Duodenal mucosa (tissue), 2 donors: ENCODE measurements around the gene ETFRF1.

Experiments used
- H3K27ac ChIP-seq: one replicate; pipeline ENCODE4 v1.7.0; 2013; ENCODE audit warnings: low read depth, low read length
- H3K27me3 ChIP-seq, 2 donors: one replicate each; pipeline ENCODE4 v1.7.0; 2013; ENCODE audit warnings: low read length in 2 of 2, control low read depth in 1 of 2; ENCODE audit not compliant: insufficient read depth in 2 of 2, control insufficient read depth in 1 of 2
- H3K36me3 ChIP-seq, 2 donors: one replicate each; pipeline ENCODE4 v1.7.0; 2013; ENCODE audit warnings: low read length in 2 of 2, control low read depth in 1 of 2; ENCODE audit not compliant: insufficient read depth in 2 of 2, control insufficient read depth in 1 of 2
- H3K4me1 ChIP-seq, 2 donors: one replicate each; pipeline ENCODE4 v1.7.0; 2013; ENCODE audit warnings: low read length in 2 of 2, control low read depth in 1 of 2; ENCODE audit not compliant: insufficient read depth in 2 of 2, control insufficient read depth in 1 of 2
- H3K4me3 ChIP-seq, 2 donors: one replicate each; pipeline ENCODE4 v1.7.0; 2013; ENCODE audit warnings: low read length in 2 of 2, low read depth in 1 of 2
- H3K9ac ChIP-seq, 2 donors: one replicate each; pipeline ENCODE4 v1.7.0; 2013; ENCODE audit warnings: low read length in 2 of 2, low read depth in 1 of 2
- H3K9me3 ChIP-seq, 2 donors: one replicate each; pipeline ENCODE4 v1.7.0; 2013; ENCODE audit warnings: low read length in 2 of 2, control low read depth in 1 of 2; ENCODE audit not compliant: control insufficient read depth in 1 of 2

The ETFRF1 gene

DNA sequence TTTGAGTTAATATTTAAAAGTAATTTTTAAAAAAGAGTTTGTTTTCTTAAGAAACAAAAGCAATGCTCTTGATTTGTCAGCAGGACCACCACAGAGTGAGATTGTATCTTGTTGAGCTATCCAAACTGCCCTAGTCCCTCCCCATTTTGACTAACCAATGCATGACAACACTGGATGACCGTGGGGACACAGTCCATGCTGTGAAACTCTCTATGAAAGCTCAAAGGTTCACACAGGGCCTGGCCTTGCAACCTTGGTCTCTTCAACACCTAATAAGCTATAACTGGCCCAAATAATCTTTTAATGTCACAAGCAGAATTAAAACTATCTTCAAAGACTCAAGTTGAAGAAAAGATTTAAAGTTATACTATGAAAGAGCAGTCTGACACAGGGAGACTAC lies 13.5 kb downstream of the ETFRF1 start:
- Histone ChIP-seq H3K27me3 (no peaks in the 10 kb centered on the region), H3K36me3 (peaks cover 5 to 10% of the 10 kb centered on the region in 2 donors), H3K27ac (no peak overlapping the region), H3K4me1 (no peaks in the 10 kb centered on the region), H3K9ac (no peak overlapping the region), H3K9me3 (no peaks in the 10 kb centered on the region), H3K4me3 (no peak overlapping the region)

- Histone ChIP-seq H3K4me3 (no peak overlapping the region), H3K4me1 (no peaks in the 10 kb centered on the region), H3K9ac (no peak overlapping the region), H3K27me3 (no peaks in the 10 kb centered on the region), H3K27ac (no peak overlapping the region), H3K36me3 (peaks cover 7% of the 10 kb centered on the region in 2 donors), H3K9me3 (no peaks in the 10 kb centered on the region)
These were observed 18.3 kb downstream of the ETFRF1 start for GRCh38 chr12:25213338-25213737.

- H3K9ac ChIP-seq: no peak overlapping the region
- H3K36me3 ChIP-seq: peaks cover 0 to 22% of the 10 kb centered on the region in 2 donors
- no peak overlapping the region for H3K4me3 ChIP-seq
- no peaks in the 10 kb centered on the region for H3K27me3 ChIP-seq
- H3K27ac ChIP-seq: no peak overlapping the region
- H3K9me3 ChIP-seq: no peaks in the 10 kb centered on the region
- H3K4me1 ChIP-seq: no peaks in the 10 kb centered on the region
These were observed 41.2 kb downstream of the ETFRF1 start for GRCh38 chr12:25236190-25236589.

GRCh38 chr12:25236626-25237025 lies 41.6 kb downstream of the ETFRF1 start:
- Histone ChIP-seq H3K27me3 (no peaks in the 10 kb centered on the region), H3K9ac (no peak overlapping the region), H3K4me3 (no peak overlapping the region), H3K9me3 (no peaks in the 10 kb centered on the region), H3K27ac (no peak overlapping the region), H3K4me1 (no peaks in the 10 kb centered on the region), H3K36me3 (peaks cover 0 to 22% of the 10 kb centered on the region in 2 donors)

DNA sequence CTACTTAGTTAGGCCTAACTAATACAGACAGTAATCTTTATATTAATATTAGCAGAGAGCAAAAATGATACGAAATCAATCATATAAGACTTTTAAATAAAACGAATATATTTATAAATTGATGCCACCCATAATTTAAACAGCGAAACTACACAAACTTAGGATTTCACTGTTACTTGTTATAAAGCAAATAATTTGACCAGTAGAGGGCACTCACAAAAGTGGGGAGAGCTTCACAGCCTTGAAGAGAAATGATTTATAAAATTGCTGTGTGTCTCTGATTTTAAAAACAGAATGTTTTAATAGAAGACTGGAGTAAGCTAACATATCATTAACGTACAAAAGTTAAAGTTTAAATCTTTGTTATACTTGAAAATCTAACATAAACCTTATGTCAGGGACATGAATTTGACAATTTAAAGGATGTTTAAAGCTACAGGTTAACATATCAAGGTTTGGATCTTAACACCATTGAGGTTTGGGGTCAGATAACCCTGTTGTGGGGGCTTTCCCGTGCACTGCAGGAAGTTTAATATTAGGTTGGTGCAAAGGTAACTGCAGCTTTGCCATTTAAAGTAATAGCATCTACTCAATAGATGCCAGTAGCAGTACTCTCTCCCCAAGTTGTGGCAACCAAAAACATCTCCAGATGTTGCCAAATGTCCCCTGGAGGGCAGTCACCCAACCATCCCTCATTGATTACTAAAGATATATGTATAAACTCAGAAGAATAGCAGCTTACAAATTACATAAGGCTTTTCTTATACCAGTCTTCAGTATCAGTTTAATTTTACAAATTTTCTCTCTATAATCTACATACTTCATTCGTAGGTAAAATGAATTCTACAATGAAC lies 46.4 kb downstream of the ETFRF1 start:
- no peak overlapping the region for H3K4me3 ChIP-seq

DNA sequence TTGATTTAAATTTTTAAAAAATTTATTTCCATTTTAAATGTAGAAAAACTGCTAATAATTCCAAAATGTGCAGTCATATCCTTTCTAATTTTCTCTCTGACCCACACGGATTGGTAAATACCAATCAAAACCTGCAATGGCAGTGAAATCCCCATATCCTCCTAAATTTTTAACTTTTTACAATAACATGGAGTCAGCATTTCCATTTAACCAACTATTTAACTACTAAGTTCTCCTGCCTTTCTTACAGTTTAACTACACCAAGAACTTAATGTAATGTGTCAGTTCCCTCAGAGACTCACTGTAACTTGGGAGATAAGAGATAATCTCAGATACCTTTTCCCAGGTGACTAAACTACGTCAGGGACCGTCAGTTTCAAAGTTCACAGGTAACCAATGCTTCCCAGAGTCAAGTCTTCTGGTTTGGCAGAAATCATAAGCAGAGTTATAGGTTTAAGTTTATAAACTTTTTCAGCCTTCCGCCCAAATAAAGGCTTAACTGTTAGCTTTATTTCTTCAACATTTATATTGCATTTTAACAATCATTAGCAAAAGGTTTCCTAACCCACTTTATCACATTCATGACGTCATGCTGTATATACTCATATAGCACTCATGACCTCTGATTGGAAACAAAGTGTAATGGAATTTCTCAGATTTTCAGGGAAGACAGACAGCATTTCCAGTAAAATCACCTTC lies 48.1 kb downstream of the ETFRF1 start:
- peaks cover 9 to 18% of the 10 kb centered on the region in 2 donors for H3K4me1 ChIP-seq
- no peak overlapping the region for H3K4me3 ChIP-seq
- no peaks in the 10 kb centered on the region for H3K9me3 ChIP-seq
- H3K27me3 ChIP-seq: no peaks in the 10 kb centered on the region
- peak overlapping the region in 1 of 2 donors; percentile 6 for H3K9ac ChIP-seq
- H3K36me3 ChIP-seq: peaks cover 0 to 12% of the 10 kb centered on the region in 2 donors
- H3K27ac ChIP-seq: no peak overlapping the region

More for the DNA sequence above, 46.4 kb downstream of the ETFRF1 start:
- Histone ChIP-seq H3K4me1 (peaks cover 9 to 18% of the 10 kb centered on the region in 2 donors), H3K9me3 (no peaks in the 10 kb centered on the region), H3K27me3 (no peaks in the 10 kb centered on the region), H3K36me3 (peaks cover 0 to 20% of the 10 kb centered on the region in 2 donors), H3K9ac (no peak overlapping the region), H3K27ac (no peak overlapping the region)

- H3K4me3 ChIP-seq: no peak overlapping the region
- peaks cover 9 to 18% of the 10 kb centered on the region in 2 donors for H3K4me1 ChIP-seq
- peaks cover 0 to 12% of the 10 kb centered on the region in 2 donors for H3K36me3 ChIP-seq
- H3K9me3 ChIP-seq: no peaks in the 10 kb centered on the region
- no peaks in the 10 kb centered on the region for H3K27me3 ChIP-seq
- no peak overlapping the region for H3K27ac ChIP-seq
- peak overlapping the region in 1 of 2 donors; percentile 6 for H3K9ac ChIP-seq
These were observed 48.6 kb downstream of the ETFRF1 start for GRCh38 chr12:25243680-25243990.

DNA sequence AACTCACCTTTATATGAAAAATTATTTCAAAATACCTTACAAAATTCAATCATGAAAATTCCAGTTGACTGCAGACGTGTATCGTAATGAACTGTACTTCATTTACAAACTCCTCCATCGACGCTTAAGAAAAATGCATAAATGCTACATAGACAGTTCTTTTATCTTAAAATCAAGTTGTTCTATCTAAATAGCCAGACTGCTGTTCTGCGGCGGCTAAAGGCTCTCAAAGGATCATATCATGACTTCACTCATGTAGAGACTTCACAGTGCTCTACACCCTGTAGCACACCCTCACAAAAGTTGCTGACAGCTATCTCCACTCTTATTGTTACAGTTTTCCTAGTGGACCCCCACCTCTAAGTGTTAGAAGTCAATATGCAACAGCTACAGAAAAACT lies 50.5 kb downstream of the ETFRF1 start:
- Histone ChIP-seq H3K9ac (no peak overlapping the region), H3K4me3 (no peak overlapping the region), H3K4me1 (peaks cover 9 to 18% of the 10 kb centered on the region in 2 donors), H3K27ac (no peak overlapping the region), H3K36me3 (peaks cover 0 to 7% of the 10 kb centered on the region in 2 donors), H3K27me3 (no peaks in the 10 kb centered on the region), H3K9me3 (no peaks in the 10 kb centered on the region)

DNA sequence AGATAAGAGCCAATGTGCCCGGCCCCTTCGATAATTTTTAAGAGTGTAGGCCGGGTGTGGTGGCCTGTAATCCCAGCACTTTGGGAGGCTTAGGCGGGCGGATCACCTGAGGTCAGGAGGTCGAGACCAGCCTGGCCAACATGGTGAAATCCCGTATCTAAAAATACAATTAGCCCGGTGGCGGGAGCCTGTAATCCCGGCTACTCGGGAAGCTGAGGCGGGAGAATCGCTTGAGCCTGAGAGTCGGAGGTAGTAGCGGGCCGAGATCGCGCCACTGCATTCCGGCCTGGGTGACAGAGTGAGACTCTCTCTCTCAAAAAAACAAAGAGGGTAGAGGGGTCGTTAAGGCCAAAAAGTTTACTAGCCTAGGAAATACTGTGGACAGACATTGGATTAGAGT lies 53.1 kb downstream of the ETFRF1 start:
- Histone ChIP-seq H3K27ac (no peak overlapping the region), H3K9me3 (no peaks in the 10 kb centered on the region), H3K27me3 (no peaks in the 10 kb centered on the region), H3K4me3 (no peak overlapping the region), H3K4me1 (peaks cover 6 to 10% of the 10 kb centered on the region in 2 donors), H3K9ac (no peak overlapping the region), H3K36me3 (peaks cover 0 to 7% of the 10 kb centered on the region in 2 donors)

- Histone ChIP-seq H3K9me3 (no peaks in the 10 kb centered on the region), H3K36me3 (peaks cover 0 to 7% of the 10 kb centered on the region in 2 donors), H3K27ac (no peak overlapping the region), H3K27me3 (no peaks in the 10 kb centered on the region), H3K9ac (no peak overlapping the region), H3K4me1 (peaks cover under 1 to 6% of the 10 kb centered on the region in 2 donors), H3K4me3 (no peak overlapping the region)
These were observed 53.7 kb downstream of the ETFRF1 start for GRCh38 chr12:25248732-25249131.
